Measurements from ENCODE around the gene SPTBN4.

The SPTBN4 gene

DNA sequence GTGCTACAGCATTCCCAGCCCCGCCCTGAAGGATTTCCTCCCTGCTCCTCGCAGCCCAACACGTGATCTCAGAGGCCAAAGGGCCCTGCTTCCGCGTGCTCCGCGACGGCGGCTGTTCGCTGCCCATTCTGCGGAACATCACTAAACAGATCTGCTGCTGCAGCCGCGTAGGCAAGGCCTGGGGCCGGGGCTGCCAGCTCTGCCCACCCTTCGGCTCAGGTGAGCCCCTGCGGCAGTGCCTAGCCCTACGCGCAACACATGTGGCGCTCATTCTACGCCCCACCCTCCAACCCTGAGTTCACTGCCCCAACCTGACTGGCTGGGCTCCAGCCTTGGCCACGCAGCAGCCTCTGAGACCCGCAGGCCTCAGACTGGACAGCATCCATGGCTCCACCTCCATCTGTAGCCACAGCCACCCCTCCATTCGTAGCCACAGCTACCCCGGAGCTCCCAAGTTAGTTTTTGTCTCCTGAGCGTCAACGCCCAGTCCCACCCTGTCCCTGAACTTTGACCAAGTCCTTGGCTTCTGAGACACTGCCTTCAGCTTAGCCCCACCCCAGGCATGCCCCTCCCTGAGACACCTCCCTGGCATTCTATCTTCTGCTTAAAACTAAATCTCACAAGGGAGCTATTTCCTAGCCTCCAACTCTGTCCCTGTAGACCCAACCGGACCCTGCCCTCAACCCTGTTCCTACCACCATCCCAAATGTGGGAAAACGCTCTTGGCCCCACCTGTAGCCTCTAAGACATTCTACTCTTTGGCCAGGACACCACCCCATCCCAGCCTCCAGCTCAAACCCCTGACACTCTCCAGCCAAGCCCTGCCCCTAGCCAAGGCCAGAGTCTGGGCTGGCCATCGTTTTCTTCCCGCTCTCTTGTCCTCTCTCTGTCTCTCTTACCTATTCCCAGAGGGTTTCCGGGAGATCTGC is 140.8 kb downstream of the SPTBN4 start:
- DNase-seq: no peak

DNA sequence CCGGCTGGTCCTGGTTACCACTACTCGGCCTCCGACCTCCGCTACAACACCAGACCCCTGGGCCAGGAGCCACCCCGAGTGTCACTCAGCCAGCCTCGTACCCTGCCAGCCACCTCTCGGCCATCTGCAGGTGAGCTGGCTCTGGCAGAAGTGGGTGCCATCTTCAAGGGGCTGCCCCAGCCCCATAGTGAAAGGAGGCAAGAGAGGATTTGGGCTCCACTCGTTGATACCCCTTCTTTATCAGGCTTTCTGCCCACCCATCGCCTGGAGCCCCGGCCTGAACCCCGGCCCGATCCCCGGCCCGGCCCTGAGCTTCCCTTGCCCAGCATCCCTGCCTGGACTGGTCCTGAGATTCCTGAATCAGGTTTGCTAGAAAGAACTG is 141.4 kb downstream of the SPTBN4 start:
- no peak for DNase-seq

DNA sequence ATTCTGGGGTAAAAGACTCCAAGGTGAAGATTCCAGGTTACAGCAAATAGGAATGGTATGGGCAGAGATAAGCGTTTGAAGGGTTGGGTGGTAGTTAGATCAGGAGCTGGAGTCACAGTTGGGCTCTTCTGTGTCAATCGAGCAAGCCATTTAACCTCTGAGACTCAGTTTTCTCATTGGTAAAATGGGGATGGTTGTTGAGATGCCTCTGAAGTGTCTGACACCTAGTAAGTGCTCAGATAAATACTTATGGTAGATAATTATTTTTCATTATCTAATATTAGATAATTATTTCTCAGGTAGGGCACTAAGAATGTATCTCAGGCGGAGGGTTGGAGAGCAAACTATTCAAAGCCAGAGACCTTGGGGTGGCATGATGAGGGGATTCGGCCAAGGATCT is 142.2 kb downstream of the SPTBN4 start:
- DNase-seq: no peak

DNA sequence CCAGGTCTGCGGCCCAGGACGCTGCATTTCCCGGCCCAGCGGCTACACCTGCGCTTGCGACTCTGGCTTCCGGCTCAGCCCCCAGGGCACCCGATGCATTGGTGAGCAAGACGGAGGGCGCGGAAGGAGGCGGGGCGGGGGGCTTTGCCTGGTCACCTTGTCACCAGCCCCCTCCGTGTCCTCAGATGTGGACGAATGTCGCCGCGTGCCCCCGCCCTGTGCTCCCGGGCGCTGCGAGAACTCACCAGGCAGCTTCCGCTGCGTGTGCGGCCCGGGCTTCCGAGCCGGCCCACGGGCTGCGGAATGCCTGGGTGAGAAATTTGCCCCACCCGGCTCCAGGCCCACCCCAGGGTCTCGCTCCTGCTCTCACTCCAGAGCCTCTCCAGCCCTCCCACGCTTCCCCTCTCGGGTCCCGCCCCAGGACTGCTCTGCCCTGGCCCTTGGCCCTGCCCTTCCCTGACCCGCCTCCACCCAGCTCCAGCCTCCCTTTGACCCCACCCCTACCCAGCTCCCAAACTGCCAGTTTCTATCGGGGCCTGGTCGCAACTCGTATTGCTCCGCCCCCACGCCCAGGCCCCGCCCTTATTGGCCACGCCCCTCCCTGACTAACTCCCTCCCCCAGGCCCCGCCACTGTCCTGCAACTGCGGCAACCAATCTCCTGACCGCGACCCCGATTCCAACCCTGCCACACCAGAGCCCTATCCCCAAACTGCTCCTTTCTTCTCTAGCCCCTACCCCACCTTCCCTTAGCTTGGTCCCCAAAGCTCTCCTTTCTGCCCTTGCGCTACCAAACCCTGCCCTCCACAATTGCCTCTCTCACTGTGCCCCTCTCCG is 143.0 kb downstream of the SPTBN4 start:
- peak; percentile 75 for DNase-seq

DNA sequence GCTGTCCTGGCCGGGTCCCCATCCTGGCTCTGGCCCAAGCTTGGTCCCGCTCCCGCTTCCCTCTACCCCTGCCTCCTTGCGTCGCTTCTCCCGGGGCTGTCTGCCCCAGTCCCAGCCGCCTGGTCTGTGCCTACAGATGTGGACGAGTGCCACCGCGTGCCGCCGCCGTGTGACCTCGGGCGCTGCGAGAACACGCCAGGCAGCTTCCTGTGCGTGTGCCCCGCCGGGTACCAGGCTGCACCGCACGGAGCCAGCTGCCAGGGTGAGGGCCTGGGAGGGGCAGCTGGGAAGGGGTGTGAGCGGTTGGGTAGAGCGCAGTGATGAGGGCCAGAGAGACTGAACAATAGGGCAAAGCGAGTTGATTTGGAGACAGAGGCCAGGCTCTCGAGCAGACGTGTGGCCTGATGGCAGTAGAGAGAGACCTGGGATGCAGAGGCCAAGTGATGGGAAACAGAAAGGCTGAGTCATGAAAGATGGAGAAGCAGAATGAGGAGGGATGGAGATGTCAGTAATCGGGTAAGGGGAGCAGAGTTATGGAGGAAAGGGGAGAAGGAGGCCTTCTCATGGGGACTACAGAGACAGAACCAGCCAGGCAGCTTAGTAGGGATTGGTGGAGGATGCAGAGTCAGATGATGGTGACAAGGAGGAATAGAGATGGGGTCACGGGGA is 143.7 kb downstream of the SPTBN4 start:
- peak; percentile 44 for DNase-seq

DNA sequence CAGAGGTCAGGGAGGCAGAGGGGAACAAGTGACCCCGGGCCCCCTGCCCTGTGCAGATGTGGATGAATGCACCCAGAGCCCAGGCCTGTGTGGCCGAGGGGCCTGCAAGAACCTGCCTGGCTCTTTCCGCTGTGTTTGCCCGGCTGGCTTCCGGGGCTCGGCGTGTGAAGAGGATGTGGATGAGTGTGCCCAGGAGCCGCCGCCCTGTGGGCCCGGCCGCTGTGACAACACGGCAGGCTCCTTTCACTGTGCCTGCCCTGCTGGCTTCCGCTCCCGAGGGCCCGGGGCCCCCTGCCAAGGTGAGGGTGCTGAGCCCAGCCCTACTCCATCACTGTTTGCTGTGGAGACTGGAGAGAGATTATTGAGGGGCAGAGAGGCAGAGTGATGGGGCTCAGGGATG is 144.3 kb downstream of the SPTBN4 start:
- DNase-seq: no peak

DNA sequence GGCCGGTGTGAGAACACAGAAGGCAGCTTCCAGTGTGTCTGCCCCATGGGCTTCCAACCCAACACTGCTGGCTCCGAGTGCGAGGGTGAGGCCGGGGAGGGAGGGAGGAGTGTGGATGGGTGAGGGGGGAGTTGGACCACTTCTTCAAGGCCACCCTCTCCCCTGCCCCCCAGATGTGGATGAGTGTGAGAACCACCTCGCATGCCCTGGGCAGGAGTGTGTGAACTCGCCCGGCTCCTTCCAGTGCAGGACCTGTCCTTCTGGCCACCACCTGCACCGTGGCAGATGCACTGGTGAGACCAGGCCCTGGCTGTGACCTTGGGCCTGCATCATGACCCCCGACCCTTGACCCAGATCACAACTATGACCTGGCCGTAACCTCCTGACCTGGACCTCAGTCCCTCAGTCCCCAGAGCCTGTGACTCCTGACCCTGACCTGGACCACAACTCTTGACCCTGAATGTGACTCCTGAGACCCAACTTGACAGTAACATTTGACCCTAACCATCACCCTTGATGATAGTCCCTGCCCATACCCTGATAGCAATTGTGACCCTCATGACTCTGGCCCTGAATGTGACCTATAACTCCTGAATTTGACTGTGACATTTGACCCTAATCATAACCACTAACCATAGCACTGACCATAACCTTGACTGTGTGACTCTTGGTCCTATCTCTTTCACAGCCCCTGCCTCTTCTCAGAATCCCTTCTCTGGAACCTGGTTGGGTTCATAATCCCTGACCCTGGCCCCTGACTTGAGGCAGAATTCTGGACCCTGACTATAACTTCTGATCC is 145.3 kb downstream of the SPTBN4 start:
- no peak for DNase-seq

DNA sequence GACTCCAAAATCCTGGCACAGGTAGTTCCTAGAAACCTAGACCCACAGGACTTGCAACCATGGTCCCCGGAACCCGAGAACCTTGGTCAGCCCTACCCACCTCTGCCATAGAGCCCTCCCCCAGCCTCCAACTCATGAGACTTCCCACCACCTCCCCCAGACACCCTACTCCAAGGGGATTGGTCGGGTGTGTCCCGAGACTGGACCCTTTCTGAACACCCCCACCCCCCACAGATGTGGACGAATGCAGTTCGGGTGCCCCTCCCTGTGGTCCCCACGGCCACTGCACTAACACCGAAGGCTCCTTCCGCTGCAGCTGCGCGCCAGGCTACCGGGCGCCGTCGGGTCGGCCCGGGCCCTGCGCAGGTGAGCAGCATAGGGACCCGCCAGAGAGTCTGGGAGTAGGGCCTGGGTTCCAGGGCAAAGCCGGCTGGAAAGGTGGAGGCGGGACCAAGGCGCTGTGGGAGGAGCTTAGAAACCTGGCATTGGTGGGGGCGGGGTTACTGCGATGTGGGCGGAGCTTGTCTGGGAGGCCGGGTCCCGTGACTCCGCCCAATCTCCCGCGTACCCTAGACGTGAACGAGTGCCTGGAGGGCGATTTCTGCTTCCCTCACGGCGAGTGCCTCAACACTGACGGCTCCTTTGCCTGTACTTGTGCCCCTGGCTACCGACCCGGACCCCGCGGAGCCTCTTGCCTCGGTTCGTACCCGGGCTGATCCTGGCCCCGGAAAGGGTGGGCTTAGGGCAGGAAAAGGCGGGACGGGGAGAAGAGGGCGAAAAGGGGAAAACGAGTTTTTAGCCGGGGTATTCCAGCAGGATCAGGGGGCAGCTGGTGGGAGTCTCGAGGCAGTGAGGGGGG is 146.3 kb downstream of the SPTBN4 start:
- DNase-seq: peak; percentile 72

DNA sequence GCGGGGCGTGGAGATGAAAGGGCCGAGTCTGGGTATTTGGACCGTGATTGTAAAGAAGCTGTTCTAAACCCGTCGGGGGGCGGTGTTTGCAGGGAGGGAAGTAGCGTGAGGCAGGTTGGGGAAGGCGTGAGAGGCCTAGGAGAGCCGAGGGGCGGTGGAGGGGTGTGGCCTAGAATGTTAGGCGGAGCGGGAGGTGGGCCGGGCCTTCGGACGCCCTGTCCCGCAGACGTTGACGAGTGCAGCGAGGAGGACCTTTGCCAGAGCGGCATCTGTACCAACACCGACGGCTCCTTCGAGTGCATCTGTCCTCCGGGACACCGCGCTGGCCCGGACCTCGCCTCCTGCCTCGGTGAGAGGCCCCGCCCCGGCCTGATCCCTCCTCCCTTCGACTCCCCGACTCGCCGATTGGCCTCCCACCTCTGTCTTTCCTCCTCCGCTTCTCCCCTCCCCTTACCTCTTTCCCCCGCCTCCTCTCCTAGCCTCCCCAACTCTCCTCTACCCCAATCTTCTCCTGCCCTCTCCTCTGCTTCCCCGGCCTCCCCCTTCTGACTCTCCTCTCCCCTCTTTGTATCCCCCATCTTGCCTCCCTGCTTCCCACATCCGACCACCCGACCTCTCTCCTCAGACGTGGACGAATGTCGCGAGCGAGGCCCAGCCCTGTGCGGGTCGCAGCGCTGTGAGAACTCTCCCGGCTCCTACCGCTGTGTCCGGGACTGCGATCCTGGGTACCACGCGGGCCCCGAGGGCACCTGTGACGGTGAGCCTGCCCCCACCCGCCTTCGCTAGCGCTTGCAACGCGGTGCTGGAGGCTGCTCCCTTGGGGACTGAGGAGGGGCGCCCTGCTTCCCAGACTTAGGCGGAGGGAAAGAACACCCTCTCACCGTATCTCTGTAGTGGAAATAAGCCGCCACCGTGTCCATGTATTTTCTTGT is 147.2 kb downstream of the SPTBN4 start:
- peak; percentile 88 for DNase-seq

DNA sequence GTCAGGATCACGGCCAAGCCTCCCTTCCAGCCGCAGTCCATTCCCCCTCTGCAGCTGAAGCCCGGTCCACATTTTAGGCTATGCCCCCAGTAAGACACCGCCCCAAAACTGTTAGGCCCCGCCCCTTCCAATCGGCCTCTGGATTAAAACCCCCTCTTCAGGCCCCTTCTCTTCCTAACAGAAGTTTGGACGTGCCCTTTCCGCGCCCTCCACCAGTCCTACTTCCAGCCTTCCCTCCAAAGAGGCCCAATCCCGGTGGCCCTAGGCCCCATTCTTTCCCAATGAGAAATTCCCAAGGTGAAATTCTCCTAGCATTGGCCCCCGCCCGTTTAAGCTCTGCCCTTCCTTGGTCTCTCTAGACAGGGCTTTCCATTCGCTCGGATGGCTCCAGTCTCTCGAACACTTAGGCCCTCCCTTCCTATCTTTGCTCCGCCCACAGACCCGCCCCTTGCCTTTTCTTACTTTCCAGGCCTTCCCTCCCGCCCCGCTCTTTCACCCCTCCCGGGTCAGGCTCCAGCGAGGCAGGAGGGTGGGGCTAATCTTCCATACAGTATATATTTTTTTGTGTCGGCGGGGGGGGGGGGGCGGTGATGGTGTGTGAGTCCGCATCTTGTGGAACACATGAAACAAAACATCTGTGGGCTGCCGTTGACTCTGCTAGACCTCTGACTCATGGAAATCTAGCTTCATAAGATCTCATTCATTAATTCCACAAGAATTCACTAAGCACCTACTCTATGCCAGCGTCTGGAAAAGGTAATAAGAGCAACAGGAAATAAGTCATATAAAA is 148.0 kb downstream of the SPTBN4 start:
- DNase-seq: peak; percentile 91

DNA sequence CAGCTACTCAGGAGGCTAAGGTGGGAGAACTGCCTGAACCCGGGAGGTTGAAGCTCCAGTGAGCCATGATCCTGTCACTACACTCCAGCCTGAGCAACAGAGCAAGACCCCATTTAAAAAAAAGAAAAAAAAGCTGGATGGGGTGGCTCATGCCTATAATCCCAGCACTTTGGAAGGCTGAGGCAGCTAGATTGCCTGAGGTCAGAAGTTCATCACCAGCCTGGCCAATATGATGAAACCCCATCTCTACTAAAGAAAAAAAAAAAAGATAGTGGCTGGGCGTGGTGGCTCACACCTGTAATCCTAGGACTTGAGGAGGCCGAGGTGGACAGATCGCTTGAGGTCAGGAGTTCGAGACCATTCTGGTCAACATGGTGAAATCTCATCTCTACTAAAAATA is 149.4 kb downstream of the SPTBN4 start:
- no peak for DNase-seq

DNA sequence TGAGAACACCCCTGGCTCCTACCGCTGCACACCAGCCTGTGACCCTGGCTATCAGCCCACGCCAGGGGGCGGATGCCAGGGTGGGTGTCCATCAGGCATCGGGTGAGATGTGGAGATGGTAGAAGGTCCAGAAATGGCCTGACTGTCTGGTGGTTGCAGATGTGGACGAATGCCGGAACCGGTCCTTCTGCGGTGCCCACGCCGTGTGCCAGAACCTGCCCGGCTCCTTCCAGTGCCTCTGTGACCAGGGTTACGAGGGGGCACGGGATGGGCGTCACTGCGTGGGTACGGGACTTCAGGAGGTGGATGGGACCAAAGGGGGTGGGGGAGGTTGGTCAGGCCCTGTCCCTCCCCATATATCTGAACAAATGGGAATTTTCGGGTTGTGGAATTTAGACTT is 150.1 kb downstream of the SPTBN4 start:
- no peak for DNase-seq

DNA sequence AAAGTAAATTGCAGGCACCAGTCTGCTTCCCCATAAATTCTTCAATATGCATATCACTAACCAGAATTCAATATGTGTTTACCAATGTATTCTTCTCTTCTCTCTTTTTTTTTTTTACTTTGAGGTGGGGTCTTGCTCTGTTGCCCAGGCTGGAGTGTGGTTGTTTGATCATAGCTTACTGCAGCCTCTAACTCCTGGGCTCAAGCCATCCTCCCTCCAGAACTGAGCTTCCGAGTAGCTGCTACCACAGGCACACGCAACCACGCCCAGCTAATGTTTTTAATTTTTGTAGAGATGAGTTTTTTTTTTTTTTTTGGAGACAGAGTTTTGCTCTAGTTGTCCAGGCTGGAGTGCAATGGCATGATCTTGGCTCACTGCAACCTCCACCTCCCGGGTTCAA is 151.2 kb downstream of the SPTBN4 start:
- DNase-seq: no peak

DNA sequence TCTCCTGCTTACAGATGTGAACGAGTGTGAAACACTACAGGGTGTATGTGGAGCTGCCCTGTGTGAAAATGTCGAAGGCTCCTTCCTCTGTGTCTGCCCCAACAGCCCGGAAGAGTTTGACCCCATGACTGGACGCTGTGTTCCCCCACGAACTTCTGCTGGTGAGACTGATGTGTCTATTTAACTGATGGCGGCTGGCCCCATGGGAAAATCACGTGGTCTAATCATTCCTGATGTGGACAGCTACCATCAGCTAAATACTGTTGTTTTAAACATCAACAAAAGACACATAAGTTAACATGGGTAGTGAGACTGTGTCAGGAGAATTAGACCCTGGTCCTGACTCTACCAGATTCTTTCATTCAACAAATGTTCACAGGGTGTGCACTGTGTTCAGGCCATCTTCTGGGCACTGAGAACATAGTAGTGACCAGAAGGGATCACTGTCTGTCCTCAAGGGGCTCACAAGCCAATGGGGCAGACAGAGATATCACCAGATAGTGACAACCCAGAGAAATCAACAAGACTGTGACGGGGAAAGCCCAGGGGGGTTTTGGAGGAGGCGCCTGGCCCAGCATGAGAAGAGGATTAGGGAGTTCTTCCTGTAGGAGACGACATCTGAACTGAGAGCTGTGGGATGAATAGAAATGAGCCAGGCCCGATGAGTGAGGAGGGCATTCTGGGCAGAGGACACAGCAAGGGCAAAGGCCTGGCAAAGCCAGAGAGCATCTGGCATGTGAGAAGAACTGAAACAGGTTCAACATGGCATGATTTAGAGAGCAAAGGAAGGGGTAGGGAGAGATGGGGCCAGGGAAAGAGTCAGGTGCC is 152.7 kb downstream of the SPTBN4 start:
- DNase-seq: no peak

DNA sequence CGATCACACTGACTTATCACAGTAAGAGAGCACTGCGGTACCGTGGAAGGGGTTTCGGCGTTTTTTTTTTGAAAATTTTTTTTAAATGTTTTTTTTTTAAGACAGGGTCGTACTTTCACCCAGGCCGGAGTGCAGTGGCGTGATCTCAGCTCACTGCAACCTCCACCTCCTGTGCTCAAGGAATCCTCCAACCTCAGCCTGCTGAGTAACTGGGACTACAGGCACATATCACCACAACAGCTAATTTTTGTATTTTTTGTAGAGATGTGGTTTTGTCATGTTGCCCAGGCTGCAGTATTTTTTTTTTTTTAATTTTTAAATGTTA is 153.3 kb downstream of the SPTBN4 start:
- DNase-seq: no peak

DNA sequence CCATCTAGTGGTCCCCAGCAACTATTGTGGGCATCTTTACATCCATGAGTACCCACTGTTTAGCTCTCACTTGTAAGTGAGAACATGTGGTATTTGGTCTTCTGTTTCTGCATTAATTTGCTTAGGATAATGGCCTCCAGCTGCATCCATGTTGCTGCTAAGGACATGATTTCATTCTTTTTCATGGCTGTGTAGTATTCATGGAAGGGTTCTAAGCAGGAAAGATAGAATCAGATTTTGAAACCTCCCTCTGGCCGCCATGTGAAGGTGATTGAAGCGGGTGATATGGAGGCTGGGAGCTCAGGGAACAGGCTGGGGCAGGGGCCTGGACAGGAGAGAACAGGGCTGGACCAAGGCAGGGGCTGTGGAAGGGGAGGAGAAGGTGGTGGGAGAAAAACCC is 154.5 kb downstream of the SPTBN4 start:
- DNase-seq: no peak

DNA sequence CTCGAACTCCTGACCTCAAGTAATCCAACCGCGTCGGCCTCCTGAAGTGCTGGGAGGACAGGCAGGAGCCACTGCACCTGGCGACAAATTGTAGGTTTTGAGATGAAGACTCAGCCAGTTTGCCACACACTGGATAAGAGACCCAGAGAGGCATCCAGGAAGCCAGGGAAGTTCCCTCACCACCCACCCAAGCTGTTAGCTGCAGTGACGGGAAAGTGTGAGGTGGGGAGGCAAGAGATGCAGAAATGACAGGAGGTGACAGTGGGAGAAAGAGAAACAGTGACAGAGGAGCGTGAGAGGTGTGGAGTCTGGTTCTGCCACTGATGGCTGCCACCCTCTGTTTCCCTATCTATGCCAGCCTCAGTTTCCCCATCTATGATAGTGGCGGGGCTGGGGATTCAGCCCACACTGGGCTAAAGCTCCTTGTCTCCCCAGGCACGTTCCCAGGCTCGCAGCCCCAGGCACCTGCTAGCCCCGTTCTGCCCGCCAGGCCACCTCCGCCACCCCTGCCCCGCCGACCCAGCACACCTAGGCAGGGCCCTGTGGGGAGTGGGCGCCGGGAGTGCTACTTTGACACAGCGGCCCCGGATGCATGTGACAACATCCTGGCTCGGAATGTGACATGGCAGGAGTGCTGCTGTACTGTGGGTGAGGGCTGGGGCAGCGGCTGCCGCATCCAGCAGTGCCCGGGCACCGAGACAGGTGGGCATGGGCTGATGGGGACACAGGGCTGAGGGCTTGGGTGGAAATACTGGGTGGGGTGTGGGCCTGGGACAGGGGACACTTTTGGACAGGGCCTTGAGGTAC is 155.4 kb downstream of the SPTBN4 start:
- DNase-seq: no peak

DNA sequence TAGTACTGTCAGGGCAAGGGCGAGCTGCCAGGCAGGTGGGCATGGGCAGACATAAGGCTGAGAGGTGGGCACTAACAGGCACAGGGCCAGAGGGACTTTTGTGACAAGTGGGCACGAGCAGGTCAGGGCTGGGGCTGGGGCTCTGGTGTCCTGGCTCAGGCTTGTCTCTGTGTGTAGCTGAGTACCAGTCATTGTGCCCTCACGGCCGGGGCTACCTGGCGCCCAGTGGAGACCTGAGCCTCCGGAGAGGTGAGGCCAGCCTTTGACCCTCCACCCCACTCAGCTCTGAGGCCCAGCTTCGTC is 155.9 kb downstream of the SPTBN4 start:
- no peak for DNase-seq
